Measurements from ENCODE around the gene PER1. TPM values are rescaled to one million over a fixed set of nuclear protein-coding genes. Genes with fewer than 3 reads are reported as not detected.

PER1 gene
- total and polyA plus RNA-seq, 2 of the 13 experiments (the other 11 are each of a cell fraction or from before 2014, with no cell fraction given): 2.6 to 3.6 TPM

DNA sequence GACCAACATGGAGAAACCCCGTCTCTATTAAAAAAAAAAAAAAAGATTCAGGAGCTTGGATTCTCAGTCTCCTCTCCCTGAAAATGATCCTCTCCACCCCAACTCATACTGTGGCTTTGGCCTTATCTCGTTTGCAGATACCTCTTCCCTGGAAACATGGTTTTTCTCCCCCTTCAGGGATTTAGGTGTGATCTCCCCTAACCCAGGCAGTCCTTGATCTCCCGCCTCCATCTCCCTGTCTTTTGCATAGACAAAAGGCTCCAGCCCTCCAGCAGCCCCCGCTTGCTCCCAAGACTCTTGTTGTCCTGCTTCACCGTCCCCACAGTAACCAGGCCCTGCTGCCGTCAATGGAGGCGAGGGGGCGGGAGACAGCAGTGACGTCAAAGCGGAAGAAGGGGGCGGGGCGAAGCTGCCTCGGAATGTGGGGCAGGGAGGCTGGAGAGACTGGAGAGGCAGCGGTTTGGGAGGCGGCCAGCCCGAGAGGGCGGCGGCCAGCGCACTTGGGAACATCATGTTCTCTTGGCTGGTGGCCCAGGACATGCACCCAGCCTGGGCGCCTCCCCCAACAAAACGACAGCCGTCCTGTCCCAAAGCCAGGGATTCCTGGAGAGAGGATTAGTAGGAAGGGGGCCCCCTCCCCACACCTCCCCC, 1.9 kb upstream of the PER1 start (continued):
- TF ChIP-seq, protein P1, sequence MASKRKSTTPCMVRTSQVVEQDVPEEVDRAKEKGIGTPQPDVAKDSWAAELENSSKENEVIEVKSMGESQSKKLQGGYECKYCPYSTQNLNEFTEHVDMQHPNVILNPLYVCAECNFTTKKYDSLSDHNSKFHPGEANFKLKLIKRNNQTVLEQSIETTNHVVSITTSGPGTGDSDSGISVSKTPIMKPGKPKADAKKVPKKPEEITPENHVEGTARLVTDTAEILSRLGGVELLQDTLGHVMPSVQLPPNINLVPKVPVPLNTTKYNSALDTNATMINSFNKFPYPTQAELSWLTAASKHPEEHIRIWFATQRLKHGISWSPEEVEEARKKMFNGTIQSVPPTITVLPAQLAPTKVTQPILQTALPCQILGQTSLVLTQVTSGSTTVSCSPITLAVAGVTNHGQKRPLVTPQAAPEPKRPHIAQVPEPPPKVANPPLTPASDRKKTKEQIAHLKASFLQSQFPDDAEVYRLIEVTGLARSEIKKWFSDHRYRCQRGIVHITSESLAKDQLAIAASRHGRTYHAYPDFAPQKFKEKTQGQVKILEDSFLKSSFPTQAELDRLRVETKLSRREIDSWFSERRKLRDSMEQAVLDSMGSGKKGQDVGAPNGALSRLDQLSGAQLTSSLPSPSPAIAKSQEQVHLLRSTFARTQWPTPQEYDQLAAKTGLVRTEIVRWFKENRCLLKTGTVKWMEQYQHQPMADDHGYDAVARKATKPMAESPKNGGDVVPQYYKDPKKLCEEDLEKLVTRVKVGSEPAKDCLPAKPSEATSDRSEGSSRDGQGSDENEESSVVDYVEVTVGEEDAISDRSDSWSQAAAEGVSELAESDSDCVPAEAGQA (IDR thresholded peaks at IDR 0.05; ENCODE audit: low read depth): 0 out of 2 replicates have a peak, but pooled peaks have one; percentile 68
- TF ChIP-seq, protein P1 (CRISPR knock-in tag; IDR thresholded peaks at IDR 0.05; ENCODE audit: borderline replicate concordance): no peak
- no peak for TF ChIP-seq ZNF629 (CRISPR knock-in tag; conservative IDR thresholded peaks at IDR 0.05)
- TF ChIP-seq, protein P2, sequence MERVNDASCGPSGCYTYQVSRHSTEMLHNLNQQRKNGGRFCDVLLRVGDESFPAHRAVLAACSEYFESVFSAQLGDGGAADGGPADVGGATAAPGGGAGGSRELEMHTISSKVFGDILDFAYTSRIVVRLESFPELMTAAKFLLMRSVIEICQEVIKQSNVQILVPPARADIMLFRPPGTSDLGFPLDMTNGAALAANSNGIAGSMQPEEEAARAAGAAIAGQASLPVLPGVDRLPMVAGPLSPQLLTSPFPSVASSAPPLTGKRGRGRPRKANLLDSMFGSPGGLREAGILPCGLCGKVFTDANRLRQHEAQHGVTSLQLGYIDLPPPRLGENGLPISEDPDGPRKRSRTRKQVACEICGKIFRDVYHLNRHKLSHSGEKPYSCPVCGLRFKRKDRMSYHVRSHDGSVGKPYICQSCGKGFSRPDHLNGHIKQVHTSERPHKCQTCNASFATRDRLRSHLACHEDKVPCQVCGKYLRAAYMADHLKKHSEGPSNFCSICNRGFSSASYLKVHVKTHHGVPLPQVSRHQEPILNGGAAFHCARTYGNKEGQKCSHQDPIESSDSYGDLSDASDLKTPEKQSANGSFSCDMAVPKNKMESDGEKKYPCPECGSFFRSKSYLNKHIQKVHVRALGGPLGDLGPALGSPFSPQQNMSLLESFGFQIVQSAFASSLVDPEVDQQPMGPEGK (CRISPR knock-in tag; IDR thresholded peaks at IDR 0.05): peak; percentile 75
- no peak for TF ChIP-seq ZNF335 (CRISPR knock-in tag; IDR thresholded peaks at IDR 0.05)
- no peak for TF ChIP-seq NFE2L2 (IDR thresholded peaks at IDR 0.05; ENCODE audit: low read length)
- no peak for TF ChIP-seq NPAS2 (CRISPR knock-in tag; IDR thresholded peaks at IDR 0.05; ENCODE audit: borderline replicate concordance)
- TF ChIP-seq FOXK1 (CRISPR knock-in tag; IDR thresholded peaks at IDR 0.05; ENCODE audit: borderline replicate concordance, low read depth): peak; percentile 12; the same call in 1 of the 2 replicates
- 0 out of 2 replicates have a peak, but pooled peaks have one; percentile 0 for TF ChIP-seq PITX1 (CRISPR knock-in tag; IDR thresholded peaks at IDR 0.05)
- no peak for TF ChIP-seq ZFP62 (CRISPR knock-in tag; IDR thresholded peaks at IDR 0.05)
- no peak for TF ChIP-seq HMGA1 (CRISPR knock-in tag; conservative IDR thresholded peaks at IDR 0.05)
- TF ChIP-seq BORCS8-MEF2B (CRISPR knock-in tag; IDR thresholded peaks at IDR 0.05): no peak
- no peak for TF ChIP-seq MAFK (conservative IDR thresholded peaks at IDR 0.05 in 1 of 2, IDR thresholded peaks at IDR 0.05 in 1 of 2; ENCODE audit: low read length in 2 of 2)
- TF ChIP-seq ZNF772 (CRISPR knock-in tag; IDR thresholded peaks at IDR 0.05): no peak
- TF ChIP-seq, protein P3, sequence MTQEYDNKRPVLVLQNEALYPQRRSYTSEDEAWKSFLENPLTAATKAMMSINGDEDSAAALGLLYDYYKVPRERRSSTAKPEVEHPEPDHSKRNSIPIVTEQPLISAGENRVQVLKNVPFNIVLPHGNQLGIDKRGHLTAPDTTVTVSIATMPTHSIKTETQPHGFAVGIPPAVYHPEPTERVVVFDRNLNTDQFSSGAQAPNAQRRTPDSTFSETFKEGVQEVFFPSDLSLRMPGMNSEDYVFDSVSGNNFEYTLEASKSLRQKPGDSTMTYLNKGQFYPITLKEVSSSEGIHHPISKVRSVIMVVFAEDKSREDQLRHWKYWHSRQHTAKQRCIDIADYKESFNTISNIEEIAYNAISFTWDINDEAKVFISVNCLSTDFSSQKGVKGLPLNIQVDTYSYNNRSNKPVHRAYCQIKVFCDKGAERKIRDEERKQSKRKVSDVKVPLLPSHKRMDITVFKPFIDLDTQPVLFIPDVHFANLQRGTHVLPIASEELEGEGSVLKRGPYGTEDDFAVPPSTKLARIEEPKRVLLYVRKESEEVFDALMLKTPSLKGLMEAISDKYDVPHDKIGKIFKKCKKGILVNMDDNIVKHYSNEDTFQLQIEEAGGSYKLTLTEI (CRISPR knock-in tag; conservative IDR thresholded peaks at IDR 0.05): no peak
- no peak for TF ChIP-seq TARDBP (CRISPR knock-in tag; IDR thresholded peaks at IDR 0.05)
- no peak for TF ChIP-seq ZSCAN9 (CRISPR knock-in tag; IDR thresholded peaks at IDR 0.05; ENCODE audit: borderline replicate concordance)
- TF ChIP-seq TCF7L2 (IDR thresholded peaks at IDR 0.05; ENCODE audit: low read depth, low read length): no peak
- TF ChIP-seq ATM (IDR thresholded peaks at IDR 0.05; ENCODE audit: borderline replicate concordance): no peak
- TF ChIP-seq HDAC2 (CRISPR knock-in tag; IDR thresholded peaks at IDR 0.05): peak; percentile 2; the same call in 1 of the 2 replicates
- TF ChIP-seq ZNF775 (CRISPR knock-in tag; IDR thresholded peaks at IDR 0.05; ENCODE audit: borderline replicate concordance): no peak
- no peak for TF ChIP-seq MIER2 (CRISPR knock-in tag; IDR thresholded peaks at IDR 0.05)
- TF ChIP-seq ARNTL (CRISPR knock-in tag; IDR thresholded peaks at IDR 0.05): no peak

Data from HepG2 (cell line).